CD4-positive, alpha-beta T cell treated with Interferon alpha-2 for 1 hour (primary cell): ENCODE measurements around the gene CD33.

Experiments
- DNase-seq, 2 donors: peaks; one replicate each; pipeline ENCODE4 v3.0.0-alpha.2; 2020 to 2022

Gene CD33

GRCh38 chr19:51259348-51260245 lies 34.7 kb downstream of the CD33 start:
- DNase-seq = peak; percentile 15 to 36

DNA sequence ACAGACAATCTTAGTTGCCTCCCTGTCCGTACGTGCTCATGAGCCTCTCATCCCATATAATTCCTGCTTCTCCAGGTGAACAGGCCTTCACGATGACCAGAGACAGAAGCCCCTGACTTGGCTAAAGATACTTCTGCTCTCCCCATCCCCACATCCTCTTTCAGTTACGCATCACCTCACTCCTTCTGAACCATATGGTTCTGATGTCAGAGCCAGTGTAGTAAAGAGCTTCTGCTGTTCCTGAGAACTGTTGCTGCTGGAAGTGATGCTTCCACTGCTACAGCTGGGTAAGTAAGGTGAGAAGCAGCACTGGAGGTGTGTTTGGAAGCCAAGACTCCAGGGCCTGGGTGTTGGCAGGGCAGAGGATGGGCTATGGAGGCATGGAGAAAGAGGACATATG lies 38.9 kb downstream of the CD33 start:
- no peak for DNase-seq

GRCh38 chr19:51271067-51271466 lies 46.2 kb downstream of the CD33 start:
- DNase-seq = peak in 1 of 2 donors; percentile 16

GRCh38 chr19:51272183-51272810 lies 47.4 kb downstream of the CD33 start:
- no peak for DNase-seq

DNA sequence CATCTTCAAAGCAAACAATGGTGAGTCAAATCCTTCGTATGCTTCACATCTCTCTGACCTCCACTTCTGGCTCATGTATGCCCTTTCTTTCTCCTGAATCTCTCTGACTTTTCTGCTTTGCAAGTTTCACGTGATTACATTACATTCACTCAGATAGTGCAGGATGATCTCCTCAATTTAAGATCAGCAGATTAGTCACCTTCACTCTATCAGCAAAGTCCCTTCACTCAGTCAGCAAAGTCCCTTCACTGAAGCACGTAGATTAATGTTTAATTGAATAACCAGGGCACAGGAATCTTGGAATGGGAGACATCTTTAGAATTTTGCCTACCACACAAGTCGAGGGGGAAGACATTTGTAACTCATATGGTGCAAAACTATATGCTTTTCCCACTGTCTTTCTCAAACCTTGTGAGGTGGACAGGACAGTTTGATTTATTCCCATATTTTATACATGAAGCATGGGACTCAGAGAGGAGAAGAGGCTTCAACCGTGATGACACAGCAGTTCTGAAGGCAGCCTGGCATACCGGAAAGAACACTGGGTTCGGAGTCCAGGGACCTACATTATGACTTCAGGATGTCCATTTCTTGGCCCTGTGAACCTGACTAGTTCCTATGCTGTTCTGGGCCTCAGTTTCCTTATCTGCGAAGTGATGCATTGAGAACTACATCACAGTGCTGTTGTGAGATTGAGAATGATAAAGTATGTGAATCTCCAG lies 49.3 kb downstream of the CD33 start:
- DNase-seq = no peak

- DNase-seq = no peak
Observed at GRCh38 chr19:51277112-51277511, 52.2 kb downstream of the CD33 start.

GRCh38 chr19:51282335-51282734 lies 57.5 kb downstream of the CD33 start:
- DNase-seq = no peak

DNA sequence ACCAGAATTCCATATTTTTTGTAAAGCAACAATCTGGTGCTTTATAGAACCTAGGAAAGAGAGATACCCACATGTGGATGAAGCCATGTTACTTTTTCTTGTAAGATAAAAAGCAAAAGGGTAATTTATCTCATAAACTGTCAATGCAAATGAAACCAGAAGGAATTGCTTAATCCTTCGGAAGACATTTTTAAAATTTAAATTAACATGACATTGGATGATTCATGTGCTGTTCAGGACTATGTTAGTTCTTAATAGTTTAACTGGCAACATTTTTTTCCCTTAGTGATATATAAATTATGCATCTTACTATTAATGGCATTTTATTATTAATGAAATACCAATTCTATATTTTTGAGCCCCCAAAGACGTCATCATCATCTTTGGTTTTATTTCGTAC lies 60.8 kb downstream of the CD33 start:
- no peak for DNase-seq
